Astrocyte of the hippocampus (primary cell): ENCODE data around the gene STK32A.
"Not testable (repeated sequence)": the region's sequence is repeated elsewhere in the genome, so short reads cannot be mapped to it uniquely, and the experiment has no call there.

Experiments used
- DNase-seq: peaks from one replicate; pipeline ENCODE4 v3.0.0; 2011; ENCODE audit warnings: low read depth, low spot score

The STK32A gene

GRCh38 chr5:147346006-147346561, 111.3 kb downstream of the STK32A start:
- no peak for DNase-seq

GRCh38 chr5:147348046-147348445, 113.2 kb downstream of the STK32A start:
- DNase-seq = peak; percentile 22

GRCh38 chr5:147348451-147348850, 113.6 kb downstream of the STK32A start:
- no peak for DNase-seq

GRCh38 chr5:147349241-147349640, 114.4 kb downstream of the STK32A start:
- DNase-seq = no peak

GRCh38 chr5:147359101-147359500, 124.3 kb downstream of the STK32A start:
- peak; percentile 26 for DNase-seq

- no peak for DNase-seq
These were observed 124.8 kb downstream of the STK32A start for GRCh38 chr5:147359581-147359980.

GRCh38 chr5:147360816-147361215, 126.0 kb downstream of the STK32A start:
- DNase-seq = no peak

GRCh38 chr5:147361441-147362175, 126.8 kb downstream of the STK32A start:
- DNase-seq = no peak

- DNase-seq = not testable (repeated sequence)
These were observed 132.6 kb downstream of the STK32A start for GRCh38 chr5:147367381-147367780.

GRCh38 chr5:147369742-147370374, 135.0 kb downstream of the STK32A start:
- peak; percentile 45 for DNase-seq

- DNase-seq = no peak
These were observed 136.5 kb downstream of the STK32A start for GRCh38 chr5:147371290-147371689.

- no peak for DNase-seq
These were observed 137.4 kb downstream of the STK32A start for GRCh38 chr5:147372191-147372590.

GRCh38 chr5:147373328-147373727, 138.5 kb downstream of the STK32A start:
- no peak for DNase-seq

- DNase-seq = no peak
These were observed 140.3 kb downstream of the STK32A start for GRCh38 chr5:147375151-147375550.

GRCh38 chr5:147377682-147378081, 142.9 kb downstream of the STK32A start:
- no peak for DNase-seq

- DNase-seq = no peak
These were observed 146.7 kb downstream of the STK32A start for GRCh38 chr5:147381555-147381954.

- no peak for DNase-seq
These were observed 147.9 kb downstream of the STK32A start for GRCh38 chr5:147382776-147383175.

GRCh38 chr5:147384346-147385193, 149.7 kb downstream of the STK32A start:
- DNase-seq = no peak

GRCh38 chr5:147387109-147387508, 152.3 kb downstream of the STK32A start:
- DNase-seq = no peak

GRCh38 chr5:147388184-147389108, 153.6 kb downstream of the STK32A start:
- DNase-seq = no peak

- DNase-seq = no peak
These were observed 155.9 kb downstream of the STK32A start for GRCh38 chr5:147390654-147391225.
